CD14-positive monocyte (primary cell): Measurements from ENCODE around the gene EPB41L2. TPM values are rescaled to one million over a fixed set of nuclear protein-coding genes. Genes with fewer than 3 reads are reported as not detected.

ENCODE experiments used
- DNase-seq, 3 donors: peaks; one replicate each; pipeline ENCODE4 v3.0.0-alpha.2; 2011 to 2022
- H2AFZ ChIP-seq: 2 replicates; pipeline ENCODE4 v1.6.0; 2012; ENCODE audit warnings: mild to moderate bottlenecking, low read depth, low read length, inconsistent platforms; ENCODE audit not compliant: insufficient read depth, poor library complexity, severe bottlenecking
- H3K27ac ChIP-seq, 2 donors: 1 replicate in 1 of 2; 2 replicates in 1 of 2; pipeline ENCODE4 v1.5.1; 2012 to 2013; ENCODE audit warnings: low read length in 2 of 2, control low read depth in 1 of 2, inconsistent platforms in 1 of 2, low read depth in 1 of 2, mild to moderate bottlenecking in 1 of 2
- H3K27me3 ChIP-seq, 2 donors: one replicate each; pipeline versions ENCODE4 v1.6.0 to v1.6.1; 2011 to 2013; ENCODE audit warnings: low read length in 2 of 2; ENCODE audit not compliant: control insufficient read depth in 2 of 2, insufficient read depth in 2 of 2
- H3K36me3 ChIP-seq, 2 donors: replicated peaks in 1 of 2; 1 replicate in 1 of 2; 2 replicates in 1 of 2; pipeline versions ENCODE4 v1.5.1 to v1.6.1; 2012 to 2013; ENCODE audit warnings: low read length in 2 of 2, control low read depth in 1 of 2, inconsistent platforms in 1 of 2, mild to moderate bottlenecking in 1 of 2; ENCODE audit not compliant: insufficient read depth in 2 of 2, control insufficient read depth in 1 of 2
- H3K4me1 ChIP-seq, 2 donors: 1 replicate in 1 of 2; 2 replicates in 1 of 2; pipeline versions ENCODE4 v1.5.1 to v1.6.1; 2012 to 2013; ENCODE audit warnings: low read length in 2 of 2, control low read depth in 1 of 2, inconsistent platforms in 1 of 2, mild to moderate bottlenecking in 1 of 2, moderate library complexity in 1 of 2; ENCODE audit not compliant: insufficient read depth in 2 of 2, control insufficient read depth in 1 of 2
- H3K4me2 ChIP-seq: replicated peaks from 2 replicates; pipeline ENCODE3; 2012; ENCODE audit warnings: low read length, moderate library complexity, mild to moderate bottlenecking; ENCODE audit not compliant: poor library complexity, severe bottlenecking; ENCODE audit errors: extremely low read depth
- H3K4me3 ChIP-seq, 3 experiments: fragments of 200-600 bp in 1 of 3; sonication (generic) in 1 of 3; replicated peaks in 1 of 3; 1 replicate in 2 of 3; 2 replicates in 1 of 3; pipeline ENCODE4 v1.5.1; 2011 to 2013; ENCODE audit warnings: low read length in 3 of 3, mild to moderate bottlenecking in 3 of 3, control low read depth in 2 of 3, low read depth in 2 of 3, inconsistent platforms in 1 of 3, moderate library complexity in 1 of 3
- H3K79me2 ChIP-seq: 2 replicates; pipeline ENCODE4 v1.6.0; 2012; ENCODE audit warnings: mild to moderate bottlenecking, control low read depth, inconsistent platforms, low read length, moderate library complexity; ENCODE audit not compliant: insufficient read depth
- H3K9ac ChIP-seq: 2 replicates; pipeline ENCODE4 v1.6.0; 2017; ENCODE audit warnings: low read length, mild to moderate bottlenecking; ENCODE audit not compliant: insufficient read depth, poor library complexity, severe bottlenecking
- H3K9me3 ChIP-seq, 2 donors: replicated peaks in 1 of 2; 1 replicate in 1 of 2; 2 replicates in 1 of 2; pipeline versions ENCODE4 v1.5.1 to v1.6.1; 2012 to 2013; ENCODE audit warnings: low read length in 2 of 2, control low read depth in 1 of 2; ENCODE audit not compliant: control insufficient read depth in 1 of 2, insufficient read depth in 1 of 2
- H4K20me1 ChIP-seq: 2 replicates; pipeline ENCODE4 v1.6.0; 2012; ENCODE audit warnings: mild to moderate bottlenecking, low read length, control low read depth, moderate library complexity; ENCODE audit not compliant: insufficient read depth
- H3K27ac Mint-ChIP-seq, 7 donors: one replicate each; pipeline ENCODE4 v1.8.0; 2020; ENCODE audit warnings: mild to moderate bottlenecking in 7 of 7, mixed read lengths in 7 of 7, moderate library complexity in 6 of 7, inconsistent platforms in 2 of 7
- H3K27me3 Mint-ChIP-seq, 3 donors: one replicate each; pipeline ENCODE4 v1.8.0; 2021 to 2022; ENCODE audit warnings: low read depth in 3 of 3, mild to moderate bottlenecking in 3 of 3, mixed read lengths in 3 of 3, moderate library complexity in 3 of 3, inconsistent platforms in 1 of 3
- H3K36me3 Mint-ChIP-seq, 2 donors: one replicate each; pipeline ENCODE4 v1.8.0; 2020; ENCODE audit warnings: mixed read lengths in 2 of 2, inconsistent platforms in 1 of 2, mild to moderate bottlenecking in 1 of 2
- H3K4me1 Mint-ChIP-seq: one replicate; pipeline ENCODE4 v1.8.0; 2020; ENCODE audit warnings: mild to moderate bottlenecking, mixed read lengths
- H3K4me3 Mint-ChIP-seq, 2 donors: one replicate each; pipeline ENCODE4 v1.8.0; 2020; ENCODE audit warnings: mild to moderate bottlenecking in 2 of 2, mixed read lengths in 2 of 2, moderate library complexity in 1 of 2
- H3K9me3 Mint-ChIP-seq, 7 donors: one replicate each; pipeline ENCODE4 v1.8.0; 2020 to 2022; ENCODE audit warnings: mixed read lengths in 7 of 7, mild to moderate bottlenecking in 6 of 7, moderate library complexity in 6 of 7, inconsistent platforms in 2 of 7
- CTCF ChIP-seq: fragments of 200-600 bp; IDR thresholded peaks from one replicate; pipeline ENCODE4 v1.8.0; 2022; ENCODE audit warnings: antibody characterized with exemption, mild to moderate bottlenecking
- WGBS: methylation state at CpG from one replicate; pipeline ENCODE4 v1.1.5; 2013; ENCODE audit warnings: missing lambda C conversion rate; ENCODE audit not compliant: insufficient coverage; 5-methylcytosine and 5-hydroxymethylcytosine counted together
- intact Hi-C, 2 donors: fragments of 100-400 bp; cut with micrococcal nuclease; formaldehyde crosslinking; loops; one replicate each; pipeline versions ENCODE4 v1.15.0 to v1.15.1; 2023
- polyA plus RNA-seq, 3 donors: library from polyadenylated mRNA; depleted of rRNA in 1 of 3; unstranded in 2 of 3; stranded (reverse) in 1 of 3; fragments of 300-500 nt in 2 of 3; fragments of >200 nt in 1 of 3; fragmentation: Illumina TruSeq in 2 of 3; gene quantifications; 1 replicate in 2 of 3; 2 replicates in 1 of 3; pipeline ENCODE4 v1.2.3, GENCODE V29; 2012 to 2021

Gene EPB41L2
- polyA plus RNA-seq, 3 donors: 3.4 to 7.2 (median 4.6) TPM

- H3K79me2 ChIP-seq: no peaks in the 10 kb centered on the region
- H3K4me3 Mint-ChIP-seq: no peak overlapping the region
- H3K4me2 ChIP-seq: no peak overlapping the region
- WGBS: 100% methylated on average over 2 of the region's 5 CpGs
- no peak for DNase-seq
- intact Hi-C loops: no loop called here
- H3K9ac ChIP-seq: no peak overlapping the region
- no peaks in the 10 kb centered on the region for H3K9me3 ChIP-seq
- H2AFZ ChIP-seq: no peak overlapping the region
- no peaks in the 10 kb centered on the region for H3K4me1 ChIP-seq
- peaks cover 2 to 3% of the 10 kb centered on the region in 2 donors for H3K36me3 Mint-ChIP-seq
- no peaks in the 10 kb centered on the region for H3K36me3 ChIP-seq
- peaks cover 0 to 6% (median 0%) of the 10 kb centered on the region in 7 donors for H3K9me3 Mint-ChIP-seq
- no peak overlapping the region for H3K4me3 ChIP-seq
- TF ChIP-seq CTCF: no peak
- no peak overlapping the region for H3K27ac Mint-ChIP-seq
- H4K20me1 ChIP-seq: no peaks in the 10 kb centered on the region
- H3K27me3 Mint-ChIP-seq: no peaks in the 10 kb centered on the region
- no peaks in the 10 kb centered on the region for H3K27me3 ChIP-seq
- peaks cover 15% of the 10 kb centered on the region for H3K4me1 Mint-ChIP-seq
- H3K27ac ChIP-seq: no peak overlapping the region
Measured at GRCh38 chr6:130834482-130835251, 228.4 kb downstream of the EPB41L2 start.

GRCh38 chr6:130833569-130833968 is 229.5 kb downstream of the EPB41L2 start:
- TF ChIP-seq CTCF: no peak
- Mint-ChIP-seq H3K4me1 (peaks cover 22% of the 10 kb centered on the region), H3K27me3 (no peaks in the 10 kb centered on the region), H3K9me3 (peaks cover 0 to 6% (median 0%) of the 10 kb centered on the region in 7 donors), H3K36me3 (peaks cover 1 to 3% of the 10 kb centered on the region in 2 donors), H3K27ac (no peak overlapping the region), H3K4me3 (no peak overlapping the region)
- H2AFZ ChIP-seq: no peak overlapping the region
- DNase-seq: no peak
- no peaks in the 10 kb centered on the region for H3K4me1 ChIP-seq
- intact Hi-C loops: no loop called here
- no peaks in the 10 kb centered on the region for H3K9me3 ChIP-seq
- WGBS: no CpG with 5 or more reads among the region's 1 CpG
- no peaks in the 10 kb centered on the region for H3K79me2 ChIP-seq
- no peaks in the 10 kb centered on the region for H3K36me3 ChIP-seq
- H3K9ac ChIP-seq: no peak overlapping the region
- H4K20me1 ChIP-seq: no peaks in the 10 kb centered on the region
- H3K27me3 ChIP-seq: no peaks in the 10 kb centered on the region
- H3K4me3 ChIP-seq: no peak overlapping the region
- no peak overlapping the region for H3K4me2 ChIP-seq
- H3K27ac ChIP-seq: no peak overlapping the region
